22Rv1 (cell line): ENCODE measurements around the gene METTL26.

ENCODE experiments used
- H3K27ac ChIP-seq: fragments of 450-650 bp; 2 replicates; pipeline ENCODE4 v1.5.1; 2017
- CTCF ChIP-seq: fragments of 450-650 bp; IDR thresholded peaks from 2 replicates; pipeline ENCODE4 v1.5.1; 2017; ENCODE audit warnings: mild to moderate bottlenecking
- ZFX ChIP-seq: fragments of 450-650 bp; IDR thresholded peaks from 2 replicates; pipeline ENCODE4 v1.6.1; 2017; ENCODE audit warnings: antibody characterized with exemption, borderline replicate concordance

METTL26 gene

GRCh38 chr16:638836-639235, 2.7 kb upstream of the METTL26 start:
- TF ChIP-seq CTCF (no peak), ZFX (no peak)
- peak overlapping the region; percentile 96 for H3K27ac ChIP-seq

GRCh38 chr16:638034-638543, 2.0 kb upstream of the METTL26 start:
- TF ChIP-seq CTCF (no peak), ZFX (no peak)
- peak overlapping the region; percentile 92 for H3K27ac ChIP-seq

- H3K27ac ChIP-seq, result peak overlapping the region; percentile 92
- TF ChIP-seq ZFX (no peak), CTCF (no peak)
These were observed 1.2 kb upstream of the METTL26 start for GRCh38 chr16:637081-638018.

- H3K27ac ChIP-seq, result peak overlapping the region; percentile 92
- TF ChIP-seq ZFX, result no peak
- TF ChIP-seq CTCF, result no peak
These were observed 416 bp downstream of the METTL26 start for GRCh38 chr16:635573-636205.

- TF ChIP-seq ZFX (no peak), CTCF (no peak)
- peak overlapping the region; percentile 92 for H3K27ac ChIP-seq
These were observed 1.1 kb downstream of the METTL26 start for GRCh38 chr16:634996-635395.

GRCh38 chr16:634051-634670, 1.9 kb downstream of the METTL26 start:
- no peak for TF ChIP-seq ZFX
- TF ChIP-seq CTCF, result no peak

More at GRCh38 chr16:634051-634670, 1.9 kb downstream of the METTL26 start:
- H3K27ac ChIP-seq, result peak overlapping the region; percentile 92; the same call in 1 of the 2 replicates
